ENCODE results near the gene CISH. TPM values are rescaled to one million over a fixed set of nuclear protein-coding genes. Genes with fewer than 3 reads are reported as not detected.

Gene CISH
- total and polyA plus RNA-seq, 2 of the 4 experiments (the other 2 are of a cell fraction) = 0.90 to 4.0 TPM

DNA sequence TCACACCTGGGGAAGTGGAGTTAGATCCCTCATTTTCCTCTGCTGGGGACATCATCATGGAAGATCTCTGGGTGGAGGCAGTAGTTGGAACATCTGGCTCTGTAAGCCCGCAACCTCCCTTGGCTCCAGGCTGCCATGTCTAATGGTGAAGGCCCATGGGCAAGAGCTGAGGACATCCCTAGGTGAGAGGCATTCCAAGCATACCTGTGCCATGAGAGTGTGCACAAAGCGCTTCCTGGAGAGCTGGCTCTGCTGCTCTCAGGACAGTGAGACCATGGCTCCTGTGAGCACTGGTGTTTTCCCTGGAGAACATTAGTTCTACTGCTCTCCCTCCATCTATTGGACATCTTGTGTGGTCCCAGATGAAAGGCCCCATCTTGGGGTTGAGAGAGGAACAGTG lies 13.1 kb upstream of the CISH start:
- no peak overlapping the region for H4K5ac ChIP-seq (ENCODE audit: low read depth, low read length)
- H3K23ac ChIP-seq (ENCODE audit: low read depth, low read length) = no peak overlapping the region
- H3K18ac ChIP-seq (ENCODE audit: low read depth, low read length) = no peak overlapping the region
- DNase-seq (no peak), ATAC-seq (ENCODE audit: low read depth) (no peak)
- dilution Hi-C loops (cut with HindIII; ENCODE audit: low sequenced_read_pairs, unreplicated experiment) (no loop called here), intact Hi-C loops (cut with micrococcal nuclease) (no loop called here), in situ Hi-C loops (cut with MboI; ENCODE audit: low sequenced_read_pairs) (loop anchor here (25.0 kb wide), 1 partner anchor 1063 kb away; no protein-coding TSS in a partner anchor)
- H2BK15ac ChIP-seq (ENCODE audit: low read depth, low read length) = no peak overlapping the region
- H3K4me1 ChIP-seq (ENCODE audit: control insufficient read depth, insufficient read depth, low read length) = peaks cover 6% of the 10 kb centered on the region
- H3K14ac ChIP-seq (replicated peaks; ENCODE audit: low read depth, low read length) = no peak overlapping the region
- H3K27me3 ChIP-seq (ENCODE audit: control insufficient read depth, insufficient read depth, low read length) = no peaks in the 10 kb centered on the region
- peaks cover 23% of the 10 kb centered on the region for H3K9me1 ChIP-seq (ENCODE audit: insufficient read depth, low read length)
- H2BK20ac ChIP-seq (ENCODE audit: low read depth, low read length) = no peak overlapping the region
- H2AK5ac ChIP-seq (ENCODE audit: low read depth, low read length) = no peak overlapping the region
- no peaks in the 10 kb centered on the region for H3K9me3 ChIP-seq (ENCODE audit: control insufficient read depth, insufficient read depth, low read length)
- peaks cover 6% of the 10 kb centered on the region for H4K20me1 ChIP-seq (ENCODE audit: insufficient read depth, low read length)
- H2AK9ac ChIP-seq (replicated peaks; ENCODE audit: low read depth, low read length, poor library complexity) = peak overlapping the region; percentile 23
- no peak overlapping the region for H4K8ac ChIP-seq (ENCODE audit: low read depth in 2 of 2, low read length in 2 of 2)
- no peaks in the 10 kb centered on the region for H3K36me3 ChIP-seq (ENCODE audit: control insufficient read depth, insufficient read depth, low read length)
- H3K27ac ChIP-seq (ENCODE audit: insufficient read depth, low read length) = no peak overlapping the region
- H3K4me3 ChIP-seq (ENCODE audit: insufficient read depth, low read depth, low read length) = no peak overlapping the region
- no peak overlapping the region for H3K4me2 ChIP-seq (ENCODE audit: low read depth, low read length)
- H2BK120ac ChIP-seq (ENCODE audit: low read depth, low read length) = no peak overlapping the region
- TF ChIP-seq MXI1 (IDR thresholded peaks at IDR 0.05; ENCODE audit: borderline replicate concordance, low read depth, low read length) = no peak
- no peak for TF ChIP-seq MAZ (IDR thresholded peaks at IDR 0.05; ENCODE audit: borderline replicate concordance, low read depth, low read length)
- no peak for TF ChIP-seq RFX5 (IDR thresholded peaks at IDR 0.05; ENCODE audit: low read depth, low read length)
- TF ChIP-seq, protein P1, sequence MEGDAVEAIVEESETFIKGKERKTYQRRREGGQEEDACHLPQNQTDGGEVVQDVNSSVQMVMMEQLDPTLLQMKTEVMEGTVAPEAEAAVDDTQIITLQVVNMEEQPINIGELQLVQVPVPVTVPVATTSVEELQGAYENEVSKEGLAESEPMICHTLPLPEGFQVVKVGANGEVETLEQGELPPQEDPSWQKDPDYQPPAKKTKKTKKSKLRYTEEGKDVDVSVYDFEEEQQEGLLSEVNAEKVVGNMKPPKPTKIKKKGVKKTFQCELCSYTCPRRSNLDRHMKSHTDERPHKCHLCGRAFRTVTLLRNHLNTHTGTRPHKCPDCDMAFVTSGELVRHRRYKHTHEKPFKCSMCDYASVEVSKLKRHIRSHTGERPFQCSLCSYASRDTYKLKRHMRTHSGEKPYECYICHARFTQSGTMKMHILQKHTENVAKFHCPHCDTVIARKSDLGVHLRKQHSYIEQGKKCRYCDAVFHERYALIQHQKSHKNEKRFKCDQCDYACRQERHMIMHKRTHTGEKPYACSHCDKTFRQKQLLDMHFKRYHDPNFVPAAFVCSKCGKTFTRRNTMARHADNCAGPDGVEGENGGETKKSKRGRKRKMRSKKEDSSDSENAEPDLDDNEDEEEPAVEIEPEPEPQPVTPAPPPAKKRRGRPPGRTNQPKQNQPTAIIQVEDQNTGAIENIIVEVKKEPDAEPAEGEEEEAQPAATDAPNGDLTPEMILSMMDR (conservative IDR thresholded peaks at IDR 0.05; ENCODE audit: low read depth, low read length) = no peak
- TF ChIP-seq, protein P2, sequence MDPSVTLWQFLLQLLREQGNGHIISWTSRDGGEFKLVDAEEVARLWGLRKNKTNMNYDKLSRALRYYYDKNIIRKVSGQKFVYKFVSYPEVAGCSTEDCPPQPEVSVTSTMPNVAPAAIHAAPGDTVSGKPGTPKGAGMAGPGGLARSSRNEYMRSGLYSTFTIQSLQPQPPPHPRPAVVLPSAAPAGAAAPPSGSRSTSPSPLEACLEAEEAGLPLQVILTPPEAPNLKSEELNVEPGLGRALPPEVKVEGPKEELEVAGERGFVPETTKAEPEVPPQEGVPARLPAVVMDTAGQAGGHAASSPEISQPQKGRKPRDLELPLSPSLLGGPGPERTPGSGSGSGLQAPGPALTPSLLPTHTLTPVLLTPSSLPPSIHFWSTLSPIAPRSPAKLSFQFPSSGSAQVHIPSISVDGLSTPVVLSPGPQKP (IDR thresholded peaks at IDR 0.05; ENCODE audit: borderline replicate concordance, low read depth, low read length) = no peak
- TF ChIP-seq RCOR1 (IDR thresholded peaks at IDR 0.05; ENCODE audit: insufficient replicate concordance, low read length) = no peak
- no peak for TF ChIP-seq CEBPB (IDR thresholded peaks at IDR 0.05; ENCODE audit: low read depth, low read length)
- no peak for TF ChIP-seq SMC3 (IDR thresholded peaks at IDR 0.05; ENCODE audit: low read depth, low read length)
- TF ChIP-seq POLR2A (IDR thresholded peaks at IDR 0.05; ENCODE audit: low read depth, low read length) = no peak
- TF ChIP-seq CHD1 (IDR thresholded peaks at IDR 0.05; ENCODE audit: low read depth, low read length) = no peak
- TF ChIP-seq NFE2L2 (IDR thresholded peaks at IDR 0.05; ENCODE audit: low read depth, low read length) = no peak
- TF ChIP-seq BHLHE40 (IDR thresholded peaks at IDR 0.05; ENCODE audit: low read depth, low read length) = no peak
- H3K56ac ChIP-seq (ENCODE audit: extremely low read depth, insufficient read depth, low read length) = no peak overlapping the region
- no peak overlapping the region for H4K91ac ChIP-seq (ENCODE audit: insufficient read depth, low read depth, low read length)
- H2BK5ac ChIP-seq (ENCODE audit: low read depth, low read length, poor library complexity, severe bottlenecking) = no peak overlapping the region
- H3K79me1 ChIP-seq (ENCODE audit: low read depth in 1 of 2, low read length in 2 of 2) = peaks cover 0 to 14% of the 10 kb centered on the region in 2 experiments; a peak in 2 of 4 replicates
- ChIA-PET CTCF (no interaction called here), POLR2A (ENCODE audit: unreplicated experiment) (no interaction called here)
- H3K4ac ChIP-seq (ENCODE audit: low read depth, low read length) = no peak overlapping the region
- 100% methylated on average over 2 of the region's 2 CpGs; no CpG with 5 or more reads in 1 of the 2 experiments for WGBS, 2 experiments (ENCODE audit: extremely low coverage in 2 of 2, insufficient read length in 1 of 2)
- H3K9ac ChIP-seq (ENCODE audit: low read depth, low read length) = no peak overlapping the region
- H2AFZ ChIP-seq (replicated peaks; ENCODE audit: low read length, poor library complexity) = no peak overlapping the region
- BruUV-seq (replicated peaks) = no TSS peak
